ENCODE data around the gene TARS3. TPM values are rescaled to one million over a fixed set of nuclear protein-coding genes. Genes with fewer than 3 reads are reported as not detected.

Gene TARS3
- total RNA-seq, 1 donor from 2014 or later, result 21.2 TPM

DNA sequence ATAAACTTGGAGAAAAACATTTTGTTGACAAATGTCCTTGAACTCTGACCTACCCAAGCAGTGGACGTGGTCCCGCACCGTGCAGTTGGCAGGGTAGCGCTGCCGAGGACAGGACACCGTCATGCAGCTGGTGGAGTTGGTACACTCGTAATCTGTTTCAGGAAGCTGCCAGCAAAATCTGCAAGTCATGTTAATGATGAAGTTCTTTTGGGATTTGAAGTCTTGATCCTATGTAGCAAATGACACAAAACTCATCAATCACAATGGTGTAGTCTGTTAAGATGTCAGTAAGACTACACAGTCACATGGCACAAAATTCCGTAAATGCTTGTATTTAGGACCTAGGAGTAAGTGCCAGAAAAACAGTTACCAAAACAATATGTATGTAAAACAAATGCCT is 77.6 kb downstream of the TARS3 start:
- TF ChIP-seq EZH2 (IDR thresholded peaks at IDR 0.05) (no peak), EZH2phosphoT487 (IDR thresholded peaks at IDR 0.05) (no peak)
- TF ChIP-seq, protein P1, sequence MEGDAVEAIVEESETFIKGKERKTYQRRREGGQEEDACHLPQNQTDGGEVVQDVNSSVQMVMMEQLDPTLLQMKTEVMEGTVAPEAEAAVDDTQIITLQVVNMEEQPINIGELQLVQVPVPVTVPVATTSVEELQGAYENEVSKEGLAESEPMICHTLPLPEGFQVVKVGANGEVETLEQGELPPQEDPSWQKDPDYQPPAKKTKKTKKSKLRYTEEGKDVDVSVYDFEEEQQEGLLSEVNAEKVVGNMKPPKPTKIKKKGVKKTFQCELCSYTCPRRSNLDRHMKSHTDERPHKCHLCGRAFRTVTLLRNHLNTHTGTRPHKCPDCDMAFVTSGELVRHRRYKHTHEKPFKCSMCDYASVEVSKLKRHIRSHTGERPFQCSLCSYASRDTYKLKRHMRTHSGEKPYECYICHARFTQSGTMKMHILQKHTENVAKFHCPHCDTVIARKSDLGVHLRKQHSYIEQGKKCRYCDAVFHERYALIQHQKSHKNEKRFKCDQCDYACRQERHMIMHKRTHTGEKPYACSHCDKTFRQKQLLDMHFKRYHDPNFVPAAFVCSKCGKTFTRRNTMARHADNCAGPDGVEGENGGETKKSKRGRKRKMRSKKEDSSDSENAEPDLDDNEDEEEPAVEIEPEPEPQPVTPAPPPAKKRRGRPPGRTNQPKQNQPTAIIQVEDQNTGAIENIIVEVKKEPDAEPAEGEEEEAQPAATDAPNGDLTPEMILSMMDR (IDR thresholded peaks at IDR 0.05), result no peak
- Mint-ChIP-seq H3K4me1 (peaks cover 22% of the 10 kb centered on the region), H3K27ac (no peak overlapping the region), H3K27me3 (ENCODE audit: insufficient read depth, low read depth) (no peaks in the 10 kb centered on the region), H3K36me3 (peaks cover 13% of the 10 kb centered on the region), H3K9me3 (no peaks in the 10 kb centered on the region), H3K4me3 (no peak overlapping the region)
- no peak overlapping the region for H2AFZ ChIP-seq (replicated peaks)
- no peaks in the 10 kb centered on the region for H3K9me3 ChIP-seq (ENCODE audit: low read depth)
- no peak overlapping the region for H3K4me2 ChIP-seq
- no peak for DNase-seq (ENCODE audit: low spot score)
- H3K79me2 ChIP-seq (ENCODE audit: low read depth), result peaks cover 40% of the 10 kb centered on the region
- no peak overlapping the region for H3K4me3 ChIP-seq
- H3K9ac ChIP-seq, result no peak overlapping the region
- peaks cover 12% of the 10 kb centered on the region for H3F3A ChIP-seq (ENCODE audit: low read depth)
- peaks cover 11% of the 10 kb centered on the region for H3K4me1 ChIP-seq
- H3K27ac ChIP-seq, result no peak overlapping the region
- peaks cover 12% of the 10 kb centered on the region for H4K20me1 ChIP-seq (ENCODE audit: low read depth)
- H3K27me3 ChIP-seq, result no peaks in the 10 kb centered on the region
- peaks cover 9% of the 10 kb centered on the region for H3K36me3 ChIP-seq

DNA sequence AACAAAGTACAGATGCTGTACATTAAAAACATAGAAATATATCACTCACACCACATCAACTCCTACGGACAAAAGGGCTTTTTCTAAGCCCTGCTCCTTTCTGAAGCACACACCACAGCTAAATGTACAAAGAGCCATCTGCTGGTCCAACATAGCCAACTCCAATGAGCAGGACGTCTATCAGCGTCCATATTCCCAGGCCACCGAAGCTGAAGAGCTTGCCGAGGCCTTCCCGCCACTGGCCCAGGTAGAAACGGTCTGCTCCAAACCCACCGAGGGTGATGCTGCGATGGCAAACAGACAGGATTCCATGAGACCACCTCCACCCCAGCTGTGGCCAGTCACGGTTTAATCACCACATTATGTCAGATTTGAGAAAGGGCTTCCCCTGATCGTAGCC is 81.9 kb downstream of the TARS3 start:
- H3K4me1 ChIP-seq, result peaks cover 6% of the 10 kb centered on the region
- Mint-ChIP-seq H3K36me3 (peaks cover 11% of the 10 kb centered on the region), H3K4me3 (no peak overlapping the region), H3K27me3 (ENCODE audit: insufficient read depth, low read depth) (no peaks in the 10 kb centered on the region), H3K9me3 (no peaks in the 10 kb centered on the region), H3K4me1 (peaks cover 19% of the 10 kb centered on the region), H3K27ac (no peak overlapping the region)
- no peak overlapping the region for H3K4me3 ChIP-seq
- H2AFZ ChIP-seq (replicated peaks), result no peak overlapping the region
- no peaks in the 10 kb centered on the region for H3K9me3 ChIP-seq (ENCODE audit: low read depth)
- H3K9ac ChIP-seq, result no peak overlapping the region
- H3K36me3 ChIP-seq, result peaks cover 3% of the 10 kb centered on the region
- H3K79me2 ChIP-seq (ENCODE audit: low read depth), result no peaks in the 10 kb centered on the region
- H3K4me2 ChIP-seq, result no peak overlapping the region
- H3K27me3 ChIP-seq, result no peaks in the 10 kb centered on the region
- no peak for DNase-seq (ENCODE audit: low spot score)
- H4K20me1 ChIP-seq (ENCODE audit: low read depth), result peaks cover 3% of the 10 kb centered on the region
- TF ChIP-seq, protein P1 (IDR thresholded peaks at IDR 0.05), result no peak
- TF ChIP-seq EZH2phosphoT487 (IDR thresholded peaks at IDR 0.05) (no peak), EZH2 (IDR thresholded peaks at IDR 0.05) (no peak)
- H3F3A ChIP-seq (ENCODE audit: low read depth), result peaks cover 14% of the 10 kb centered on the region
- no peak overlapping the region for H3K27ac ChIP-seq

DNA sequence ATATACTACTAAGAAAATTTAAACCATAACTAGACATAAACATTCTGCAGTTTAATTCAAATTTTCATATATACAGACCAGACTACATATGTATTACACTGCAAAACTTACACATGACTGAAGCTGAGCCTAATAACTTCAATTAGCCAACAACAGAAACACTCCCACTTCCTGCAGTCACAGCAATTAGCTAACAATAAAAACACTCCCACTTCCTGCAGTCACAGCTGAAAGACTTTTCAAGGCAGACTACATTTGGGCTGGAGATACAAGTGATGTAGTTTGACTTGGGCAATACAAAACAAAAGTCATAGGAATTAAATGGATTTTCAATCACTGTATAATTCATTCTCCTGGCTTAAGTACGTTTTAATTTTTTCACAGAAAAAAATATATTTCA is 82.4 kb downstream of the TARS3 start:
- H3K4me1 ChIP-seq, result peaks cover 6% of the 10 kb centered on the region
- H3K9ac ChIP-seq, result no peak overlapping the region
- H3K27me3 ChIP-seq, result no peaks in the 10 kb centered on the region
- H3F3A ChIP-seq (ENCODE audit: low read depth), result peaks cover 14% of the 10 kb centered on the region
- no peak overlapping the region for H3K4me2 ChIP-seq
- TF ChIP-seq, protein P1 (IDR thresholded peaks at IDR 0.05), result no peak
- no peak for TF ChIP-seq EZH2phosphoT487 (IDR thresholded peaks at IDR 0.05)
- no peak for TF ChIP-seq EZH2 (IDR thresholded peaks at IDR 0.05)
- H3K36me3 ChIP-seq, result peaks cover 3% of the 10 kb centered on the region
- H3K4me3 Mint-ChIP-seq, result no peak overlapping the region
- no peaks in the 10 kb centered on the region for H3K79me2 ChIP-seq (ENCODE audit: low read depth)
- peaks cover 3% of the 10 kb centered on the region for H4K20me1 ChIP-seq (ENCODE audit: low read depth)
- H3K9me3 ChIP-seq (ENCODE audit: low read depth), result no peaks in the 10 kb centered on the region
- H3K27ac Mint-ChIP-seq, result no peak overlapping the region
- peaks cover 11% of the 10 kb centered on the region for H3K36me3 Mint-ChIP-seq
- no peak for DNase-seq (ENCODE audit: low spot score)
- H2AFZ ChIP-seq (replicated peaks), result no peak overlapping the region
- no peaks in the 10 kb centered on the region for H3K27me3 Mint-ChIP-seq (ENCODE audit: insufficient read depth, low read depth)
- H3K27ac ChIP-seq, result no peak overlapping the region
- no peak overlapping the region for H3K4me3 ChIP-seq
- H3K4me1 Mint-ChIP-seq, result peaks cover 23% of the 10 kb centered on the region
- H3K9me3 Mint-ChIP-seq, result no peaks in the 10 kb centered on the region
